GM18861 (cell line): ENCODE data around the gene MEF2C.

Source experiments
- ATAC-seq: cut with Tn5 transposase; IDR thresholded peaks from one replicate; pipeline ENCODE4 v1.9.1; 2021; ENCODE audit not compliant: unreplicated experiment

The MEF2C gene

DNA sequence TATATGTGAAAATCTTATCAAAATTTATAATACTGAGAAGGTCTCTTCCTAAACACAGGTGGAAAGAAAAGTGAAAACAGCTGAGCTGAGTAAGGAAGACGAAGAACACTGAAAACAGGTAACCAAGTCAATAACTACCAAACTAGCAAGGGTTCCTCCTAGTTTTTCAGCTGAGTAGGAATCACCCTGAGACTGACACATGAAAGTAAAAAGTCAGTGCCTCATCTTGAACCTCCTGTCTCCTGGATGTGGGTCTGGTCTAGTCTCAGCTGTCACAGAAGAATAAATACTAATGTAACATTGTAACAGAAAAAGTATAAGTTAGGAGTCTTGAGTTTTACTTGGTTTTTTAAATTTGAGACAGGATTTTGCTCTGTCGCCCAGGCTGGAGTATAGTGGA, 121.0 kb downstream of the MEF2C start:
- no peak for ATAC-seq

DNA sequence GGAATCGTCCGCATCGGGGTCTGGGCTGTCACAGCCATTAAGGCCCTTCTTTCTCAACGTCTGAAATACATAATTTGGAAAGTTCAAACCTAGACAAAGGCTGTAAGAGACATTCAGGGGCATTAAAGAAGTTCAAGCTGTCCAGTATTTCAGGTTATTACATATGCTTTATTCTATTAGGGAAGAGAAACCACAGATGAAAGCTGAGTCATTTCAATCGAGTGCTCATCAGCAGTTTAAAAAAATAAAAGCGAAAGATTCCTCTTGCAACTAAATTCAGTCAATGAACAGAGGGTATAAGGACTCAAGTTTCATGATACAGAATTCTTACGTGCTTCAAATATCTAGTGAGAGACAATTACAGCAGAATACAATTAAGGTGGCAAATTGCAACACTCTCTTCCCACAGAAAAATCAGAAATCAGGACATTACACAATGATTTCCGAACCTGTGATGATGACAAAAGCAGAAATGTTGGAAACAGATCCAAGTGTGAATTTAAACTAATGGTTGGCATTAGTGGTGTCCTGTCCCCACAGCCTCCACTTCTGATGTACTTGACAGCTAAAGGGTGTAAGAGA, 121.6 kb downstream of the MEF2C start:
- peak; percentile 57 for ATAC-seq

DNA sequence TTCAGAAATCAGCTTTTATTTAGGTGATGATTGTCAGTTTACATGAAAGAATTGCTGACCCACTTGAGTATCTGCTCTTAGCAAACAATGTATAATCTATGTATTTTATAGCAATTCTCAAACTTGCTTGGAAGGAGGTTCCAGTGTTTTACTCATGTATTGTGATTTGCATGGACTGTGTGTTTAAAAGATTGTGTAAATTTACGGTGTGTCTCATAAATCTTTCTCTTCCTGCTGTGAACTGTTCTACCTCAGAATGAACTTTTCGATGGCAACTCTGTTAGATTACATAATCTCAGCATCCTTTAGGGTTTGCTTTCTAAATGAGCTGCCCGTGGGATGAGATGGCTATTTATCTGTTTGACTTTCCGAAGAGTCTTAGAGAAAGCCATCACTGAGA, 122.5 kb downstream of the MEF2C start:
- no peak for ATAC-seq

DNA sequence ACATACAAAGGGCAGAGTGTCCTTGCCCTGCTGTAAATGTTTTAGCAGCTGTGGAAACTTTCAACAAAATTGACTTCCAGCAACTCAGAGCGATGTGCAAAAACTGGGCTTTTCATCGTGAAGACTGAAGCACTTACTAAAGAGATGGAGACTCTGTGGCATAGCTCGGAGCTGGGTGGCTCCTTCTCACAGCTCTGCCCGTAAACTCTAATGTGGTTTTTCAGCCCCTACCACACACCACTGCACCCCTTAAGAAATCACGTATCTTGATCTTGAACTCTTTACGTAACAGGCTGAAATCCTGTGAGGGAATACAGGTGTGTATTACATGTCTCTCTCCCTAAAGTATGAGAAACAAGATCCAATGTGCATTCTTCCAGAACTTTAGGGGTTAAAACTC, 124.4 kb downstream of the MEF2C start:
- no peak for ATAC-seq

DNA sequence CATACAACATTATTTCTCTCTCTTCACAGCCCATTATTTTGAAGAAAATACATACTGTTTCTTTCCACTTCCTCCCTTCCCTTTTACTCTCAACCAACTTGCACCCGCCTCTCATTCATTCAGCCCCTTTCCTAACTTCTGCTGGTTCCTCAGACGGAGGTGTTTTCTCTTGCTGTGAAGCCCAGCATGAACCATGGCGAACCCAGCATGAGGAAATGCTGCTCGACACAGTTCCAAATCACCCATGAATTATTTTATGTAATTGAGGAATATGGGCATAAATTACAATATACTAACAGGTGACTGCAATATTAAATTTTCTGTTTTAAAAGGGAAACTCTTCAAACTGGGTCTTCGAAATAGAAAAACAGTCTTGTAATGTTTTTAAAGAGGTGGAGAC, 124.8 kb downstream of the MEF2C start:
- ATAC-seq, result no peak

GRCh38 chr5:88756953-88757352, 126.0 kb downstream of the MEF2C start:
- peak; percentile 37 for ATAC-seq

- ATAC-seq, result no peak
These were observed 134.3 kb downstream of the MEF2C start for GRCh38 chr5:88748666-88749065.

GRCh38 chr5:88746438-88746882, 136.5 kb downstream of the MEF2C start:
- ATAC-seq, result peak; percentile 53

GRCh38 chr5:88745093-88745696, 137.8 kb downstream of the MEF2C start:
- ATAC-seq, result no peak

GRCh38 chr5:88743231-88743834, 139.7 kb downstream of the MEF2C start:
- ATAC-seq, result no peak

GRCh38 chr5:88741964-88742363, 141.0 kb downstream of the MEF2C start:
- no peak for ATAC-seq

GRCh38 chr5:88740604-88741185, 142.3 kb downstream of the MEF2C start:
- ATAC-seq, result no peak

- ATAC-seq, result no peak
These were observed 146.5 kb downstream of the MEF2C start for GRCh38 chr5:88736494-88736893.

- no peak for ATAC-seq
These were observed 148.0 kb downstream of the MEF2C start for GRCh38 chr5:88734983-88735382.

DNA sequence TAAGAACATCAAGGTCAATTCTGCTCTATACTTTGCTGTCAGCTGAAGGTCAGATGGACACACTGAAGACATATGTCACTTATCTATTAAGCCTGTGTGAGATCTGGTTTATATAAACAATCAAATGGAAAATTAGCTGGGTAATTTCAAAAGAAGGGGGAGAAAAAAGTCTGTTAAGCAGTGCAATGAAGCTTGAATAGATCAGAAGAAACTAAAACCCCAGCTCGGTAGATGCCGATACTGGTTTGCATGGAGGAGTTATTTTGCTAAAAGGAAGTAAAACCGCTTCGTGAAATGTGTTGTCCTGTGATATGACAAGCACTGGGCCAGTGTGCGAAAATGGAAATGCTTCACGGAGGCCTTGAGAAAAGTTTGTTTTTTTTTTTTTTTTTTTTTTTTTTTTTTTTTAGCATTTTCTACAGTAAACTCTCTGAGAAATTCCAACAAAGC, 148.8 kb downstream of the MEF2C start:
- ATAC-seq, result peak; percentile 46

DNA sequence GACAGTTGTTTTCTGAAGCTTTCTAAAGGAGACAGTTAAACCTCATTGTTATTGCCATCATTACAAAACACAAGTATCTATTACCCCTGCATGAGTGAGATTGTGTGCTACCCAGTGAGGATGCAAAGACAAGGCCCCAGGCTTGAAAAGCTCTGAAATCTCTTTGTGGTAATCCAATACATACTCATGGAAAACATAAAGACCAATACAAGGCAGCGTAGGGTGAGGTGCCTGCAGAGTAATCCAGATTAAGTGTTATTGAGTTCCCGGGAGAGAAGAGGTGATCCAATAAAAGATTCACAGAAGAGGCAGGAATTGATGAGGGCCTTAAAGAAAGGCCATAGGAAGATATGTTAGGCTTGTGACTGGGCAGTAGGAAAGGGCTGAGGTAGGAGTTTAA, 150.1 kb downstream of the MEF2C start:
- no peak for ATAC-seq

- peak; percentile 53 for ATAC-seq
These were observed 150.8 kb downstream of the MEF2C start for GRCh38 chr5:88732181-88732633.

GRCh38 chr5:88729829-88730182, 153.2 kb downstream of the MEF2C start:
- no peak for ATAC-seq

DNA sequence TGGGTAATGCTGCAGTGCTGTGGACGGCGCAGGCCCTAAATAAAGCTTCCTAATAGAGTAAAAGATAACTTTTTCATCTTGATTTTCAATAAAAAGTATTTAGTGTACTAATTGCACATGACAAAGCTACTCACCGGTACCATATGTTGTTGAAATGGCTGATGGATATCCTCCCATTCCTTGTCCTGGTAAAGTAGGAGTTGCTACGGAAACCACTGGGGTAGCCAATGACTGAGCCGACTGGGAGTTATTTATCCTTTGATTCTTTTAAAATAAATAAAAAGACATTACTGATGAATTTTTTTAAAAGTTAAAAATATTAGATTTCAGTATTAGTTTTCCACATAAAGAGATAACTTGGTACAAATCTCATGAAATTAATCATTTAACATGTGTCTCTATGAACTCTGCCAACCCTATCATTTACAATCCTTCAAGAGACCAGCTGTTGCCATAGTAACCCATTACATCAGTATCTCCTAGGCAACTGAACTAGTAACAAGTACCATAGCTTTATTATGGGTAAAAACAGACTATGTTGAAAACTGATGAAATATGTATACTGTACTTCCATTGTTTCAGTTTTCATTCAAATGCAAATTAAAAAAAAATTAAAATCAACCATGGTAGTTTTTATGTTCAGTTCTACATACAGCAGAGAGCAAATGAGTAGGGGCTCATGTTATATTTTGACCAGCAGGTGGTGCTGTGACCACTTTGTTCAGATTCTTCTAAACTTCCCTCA, 153.7 kb downstream of the MEF2C start:
- peak; percentile 36 for ATAC-seq

DNA sequence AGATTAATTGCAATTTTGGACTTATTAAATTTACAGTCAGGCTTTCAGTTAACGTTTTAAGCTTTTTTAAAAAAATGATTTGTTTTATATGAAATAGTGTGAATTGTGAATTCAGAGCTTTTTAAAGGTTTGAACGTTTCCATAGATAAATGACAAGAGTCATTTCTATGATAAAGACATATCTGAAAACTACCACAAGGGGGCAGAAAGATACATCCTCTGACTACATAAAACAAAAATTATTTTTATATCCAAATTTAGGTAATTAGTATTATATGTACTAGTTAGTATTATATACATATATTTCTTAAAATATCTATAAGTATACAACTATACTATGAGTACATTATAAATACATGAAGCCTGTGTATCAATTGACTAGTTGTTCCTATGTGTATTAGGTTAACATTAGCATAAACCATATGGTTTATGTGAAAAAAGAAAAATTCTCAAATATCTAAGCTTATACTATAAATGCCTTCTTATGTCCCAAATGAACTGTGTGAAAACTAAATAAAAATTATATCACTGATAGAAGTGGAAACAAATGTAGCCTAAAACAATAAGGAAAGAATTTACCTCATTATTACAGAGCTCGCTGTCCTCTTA, 155.2 kb downstream of the MEF2C start:
- ATAC-seq, result no peak

DNA sequence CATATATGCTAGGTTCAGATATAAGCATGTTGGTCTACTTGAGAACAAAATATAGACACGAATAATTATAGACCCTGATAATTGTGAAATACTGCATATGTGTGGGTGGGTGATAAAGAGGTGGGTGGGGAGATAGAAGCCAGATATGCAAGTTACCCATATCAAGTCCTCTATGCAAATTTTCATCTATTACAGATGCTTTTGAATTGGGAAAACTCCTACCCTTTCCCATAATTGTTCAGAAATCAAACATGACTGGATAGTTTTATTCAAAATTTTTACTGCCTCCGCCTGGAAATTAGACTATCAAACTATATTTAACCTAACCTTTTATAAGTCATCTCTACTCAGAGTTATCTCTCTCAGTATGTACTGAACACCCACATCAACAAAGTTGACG, 157.5 kb downstream of the MEF2C start:
- no peak for ATAC-seq
